GM18861 (cell line): ENCODE data around the gene MGME1.
"Not testable (repeated sequence)": the region's sequence is repeated elsewhere in the genome, so short reads cannot be mapped to it uniquely, and the experiment has no call there.

Experiments
- ATAC-seq: cut with Tn5 transposase; IDR thresholded peaks from one replicate; pipeline ENCODE4 v1.9.1; 2021; ENCODE audit not compliant: unreplicated experiment

Gene MGME1

GRCh38 chr20:18018100-18018499, 49.3 kb downstream of the MGME1 start:
- ATAC-seq = no peak

- no peak for ATAC-seq
Observed at GRCh38 chr20:18019068-18019467, 50.2 kb downstream of the MGME1 start.

GRCh38 chr20:18020931-18021330, 52.1 kb downstream of the MGME1 start:
- no peak for ATAC-seq

GRCh38 chr20:18024606-18025127, 55.8 kb downstream of the MGME1 start:
- no peak for ATAC-seq

GRCh38 chr20:18027011-18027410, 58.2 kb downstream of the MGME1 start:
- not testable (repeated sequence) for ATAC-seq

GRCh38 chr20:18030020-18030419, 61.2 kb downstream of the MGME1 start:
- no peak for ATAC-seq

GRCh38 chr20:18031050-18031449, 62.2 kb downstream of the MGME1 start:
- no peak for ATAC-seq

- ATAC-seq = no peak
Observed at GRCh38 chr20:18031888-18032509, 63.2 kb downstream of the MGME1 start.

- ATAC-seq = no peak
Observed at GRCh38 chr20:18032977-18033892, 64.4 kb downstream of the MGME1 start.

- no peak for ATAC-seq
Observed at GRCh38 chr20:18034039-18034438, 65.2 kb downstream of the MGME1 start.

- ATAC-seq = no peak
Observed at GRCh38 chr20:18039063-18039462, 70.2 kb downstream of the MGME1 start.
